PFSK-1 (cell line): ENCODE results near the gene BTBD9.

ENCODE experiments used
- FOXP2 ChIP-seq: optimal IDR thresholded peaks from 2 replicates; pipeline ENCODE3; 2011; ENCODE audit warnings: borderline replicate concordance, control low read depth, inconsistent platforms; ENCODE audit not compliant: insufficient read depth; ENCODE audit errors: extremely low read length, extremely low read depth
- POLR2AphosphoS5 ChIP-seq: IDR thresholded peaks from 2 replicates; pipeline ENCODE4 v1.6.1; 2012; ENCODE audit warnings: low read depth, mild to moderate bottlenecking, control low read depth, low read length, moderate library complexity
- REST ChIP-seq, 2 experiments: IDR thresholded peaks; 2 replicates each; pipeline versions ENCODE4 v1.6.1 to v1.8.0; 2011 to 2012; ENCODE audit warnings: low read depth in 2 of 2, low read length in 2 of 2, control low read depth in 1 of 2, inconsistent platforms in 1 of 2, mild to moderate bottlenecking in 1 of 2, moderate library complexity in 1 of 2; ENCODE audit not compliant: insufficient read depth in 1 of 2
- SIN3A ChIP-seq: IDR thresholded peaks from 2 replicates; pipeline ENCODE4 v1.6.1; 2012; ENCODE audit warnings: mild to moderate bottlenecking, low read length, moderate library complexity, borderline replicate concordance; ENCODE audit not compliant: insufficient read depth
- TAF1 ChIP-seq: IDR thresholded peaks from 2 replicates; pipeline ENCODE4 v1.6.1; 2012; ENCODE audit warnings: low read length, control low read depth, borderline replicate concordance; ENCODE audit not compliant: insufficient read depth

- TF ChIP-seq TAF1 (no peak), POLR2AphosphoS5 (no peak), REST (IDR thresholded peaks at IDR 0.05; ENCODE audit: insufficient read depth in 1 of 2, low read depth in 2 of 2, low read length in 2 of 2) (no peak), SIN3A (no peak), FOXP2 (no peak)
These were observed 226.5 kb downstream of the BTBD9 start for GRCh38 chr6:38413102-38413800.
